Keratinocyte (primary cell): ENCODE measurements around the gene GPR39. TPM values are rescaled to one million over a fixed set of nuclear protein-coding genes. Genes with fewer than 3 reads are reported as not detected.
A peak's percentile ranks its signal among the peaks of the same experiment; 100 is the strongest.

ENCODE experiments used
- DNase-seq: peaks from one replicate; pipeline ENCODE4 v3.0.0-alpha.2; 2011; ENCODE audit warnings: low read depth, missing footprints, low spot score
- FAIRE-seq: peaks from 2 replicates; lab custom pipeline; 2011; peaks lifted over from hg19 to GRCh38; lab: Jason Lieb, UNC
- H2AFZ ChIP-seq: 2 replicates; pipeline ENCODE4 v1.6.0; 2012; ENCODE audit warnings: low read length, control low read depth, inconsistent platforms; ENCODE audit not compliant: control insufficient read depth
- H3K27ac ChIP-seq: 2 replicates; pipeline ENCODE4 v1.5.1; 2011; ENCODE audit warnings: low read length; ENCODE audit not compliant: control insufficient read depth, insufficient read depth
- H3K27me3 ChIP-seq: 3 replicates; pipeline ENCODE4 v1.6.0; 2011; ENCODE audit warnings: low read length; ENCODE audit not compliant: control insufficient read depth, insufficient read depth; ENCODE audit errors: extremely low read depth
- H3K36me3 ChIP-seq, 2 experiments: 2 replicates in 1 of 2; 3 replicates in 1 of 2; pipeline ENCODE4 v1.5.1; 2011; ENCODE audit warnings: low read length in 2 of 2, mild to moderate bottlenecking in 1 of 2; ENCODE audit not compliant: control insufficient read depth in 2 of 2, insufficient read depth in 2 of 2; ENCODE audit errors: extremely low read depth in 1 of 2
- H3K4me1 ChIP-seq: 3 replicates; pipeline ENCODE4 v1.5.1; 2011; ENCODE audit warnings: low read length; ENCODE audit not compliant: control insufficient read depth, insufficient read depth; ENCODE audit errors: extremely low read depth
- H3K4me2 ChIP-seq: 3 replicates; pipeline ENCODE4 v1.6.0; 2011; ENCODE audit warnings: low read depth, low read length; ENCODE audit not compliant: control insufficient read depth, insufficient read depth; ENCODE audit errors: extremely low read depth
- H3K4me3 ChIP-seq, 3 experiments: fragments of 200-600 bp in 1 of 3; sonication (generic) in 1 of 3; 2 replicates in 2 of 3; 3 replicates in 1 of 3; pipeline ENCODE4 v1.5.1; 2011 to 2016; ENCODE audit warnings: low read length in 3 of 3, mild to moderate bottlenecking in 3 of 3, control low read depth in 2 of 3, inconsistent platforms in 1 of 3, low read depth in 1 of 3, mixed read lengths in 1 of 3, mixed run types in 1 of 3, moderate library complexity in 1 of 3; ENCODE audit not compliant: control insufficient read depth in 2 of 3, insufficient read depth in 2 of 3; ENCODE audit errors: extremely low read depth in 1 of 3
- H3K79me2 ChIP-seq: 2 replicates; pipeline ENCODE4 v1.6.0; 2012; ENCODE audit warnings: low read length; ENCODE audit not compliant: control insufficient read depth, insufficient read depth
- H3K9ac ChIP-seq: 3 replicates; pipeline ENCODE4 v1.6.0; 2011; ENCODE audit warnings: low read length; ENCODE audit not compliant: control insufficient read depth, insufficient read depth; ENCODE audit errors: extremely low read depth
- H3K9me1 ChIP-seq: 3 replicates; pipeline ENCODE4 v1.6.0; 2011; ENCODE audit warnings: low read length; ENCODE audit not compliant: control insufficient read depth, insufficient read depth; ENCODE audit errors: extremely low read depth
- H3K9me3 ChIP-seq: 2 replicates; pipeline ENCODE4 v1.5.1; 2012; ENCODE audit warnings: low read depth, low read length; ENCODE audit not compliant: control insufficient read depth
- H4K20me1 ChIP-seq: 3 replicates; pipeline ENCODE4 v1.6.0; 2011; ENCODE audit warnings: low read length; ENCODE audit not compliant: control insufficient read depth, insufficient read depth; ENCODE audit errors: extremely low read depth
- EZH2 ChIP-seq: IDR thresholded peaks from one replicate; pipeline ENCODE4 v1.6.1; 2012; ENCODE audit warnings: inconsistent platforms, mild to moderate bottlenecking, low read length, moderate library complexity
- dilution Hi-C: fragments of 300-500 bp; cut with MboI; formaldehyde crosslinking; loops from one replicate; pipeline ENCODE4 v1.7.0; 2020; ENCODE audit warnings: low sequenced_read_pairs; ENCODE audit not compliant: extremely low pct_ligation_motif_present
- polyA minus RNA-seq, 3 experiments: library from RNA; depleted of rRNA, polyadenylated mRNA; stranded (reverse); fragments of >200 nt; gene quantifications; 1 replicate in 1 of 3; 2 replicates in 1 of 3; 3 replicates in 1 of 3; pipeline ENCODE4 v1.2.3, GENCODE V29; 2011
- polyA plus RNA-seq, 5 experiments: library from polyadenylated mRNA; depleted of rRNA in 3 of 5; stranded (reverse) in 3 of 5; stranded (forward) in 1 of 5; unstranded in 1 of 5; fragments of >200 nt; gene quantifications; 1 replicate in 1 of 5; 2 replicates in 3 of 5; 3 replicates in 1 of 5; pipeline versions ENCODE4 v1.2.1 to v1.2.3, GENCODE V29; 2011 to 2012; ENCODE audit warnings: missing spikeins in 2 of 5, low read depth in 1 of 5, low replicate concordance in 1 of 5
- TF ChIP-seq, protein P1 (sequence below), 3 experiments: IDR thresholded peaks in 1 of 3; conservative IDR thresholded peaks in 1 of 3; optimal IDR thresholded peaks in 1 of 3; 2 replicates in 2 of 3; 3 replicates in 1 of 3; pipeline versions ENCODE3 to v1.5.1; 2011; ENCODE audit warnings: low read length in 3 of 3, mild to moderate bottlenecking in 3 of 3, moderate library complexity in 2 of 3, control low read depth in 1 of 3, inconsistent platforms in 1 of 3; ENCODE audit not compliant: insufficient read depth in 2 of 3; ENCODE audit errors: extremely low read depth in 1 of 3

Gene GPR39
- polyA plus RNA-seq (4.7 to 9.1 TPM (median 4.9 TPM) in 3 replicates), polyA minus RNA-seq (13.6 to 22.9 TPM (median 19.5 TPM) in 3 replicates)
- 1.0 TPM for polyA plus RNA-seq (2011; ENCODE audit: low read depth)
- 2.0 and 2.2 TPM in 2 replicates for polyA plus RNA-seq (2011; cell fraction: cytosol; rRNA removed)
- 6.4 and 8.5 TPM in 2 replicates for polyA plus RNA-seq (2011; cell fraction: nucleus; rRNA removed)
- polyA plus RNA-seq (2012; ENCODE audit: low replicate concordance) = 1.6 and 5.6 TPM in 2 replicates
- polyA minus RNA-seq (2011; cell fraction: cytosol; rRNA and poly(A)+ RNA removed) = 3.6 TPM
- polyA minus RNA-seq (2011; cell fraction: nucleus; rRNA and poly(A)+ RNA removed) = 16.4 and 22.8 TPM in 2 replicates

DNA sequence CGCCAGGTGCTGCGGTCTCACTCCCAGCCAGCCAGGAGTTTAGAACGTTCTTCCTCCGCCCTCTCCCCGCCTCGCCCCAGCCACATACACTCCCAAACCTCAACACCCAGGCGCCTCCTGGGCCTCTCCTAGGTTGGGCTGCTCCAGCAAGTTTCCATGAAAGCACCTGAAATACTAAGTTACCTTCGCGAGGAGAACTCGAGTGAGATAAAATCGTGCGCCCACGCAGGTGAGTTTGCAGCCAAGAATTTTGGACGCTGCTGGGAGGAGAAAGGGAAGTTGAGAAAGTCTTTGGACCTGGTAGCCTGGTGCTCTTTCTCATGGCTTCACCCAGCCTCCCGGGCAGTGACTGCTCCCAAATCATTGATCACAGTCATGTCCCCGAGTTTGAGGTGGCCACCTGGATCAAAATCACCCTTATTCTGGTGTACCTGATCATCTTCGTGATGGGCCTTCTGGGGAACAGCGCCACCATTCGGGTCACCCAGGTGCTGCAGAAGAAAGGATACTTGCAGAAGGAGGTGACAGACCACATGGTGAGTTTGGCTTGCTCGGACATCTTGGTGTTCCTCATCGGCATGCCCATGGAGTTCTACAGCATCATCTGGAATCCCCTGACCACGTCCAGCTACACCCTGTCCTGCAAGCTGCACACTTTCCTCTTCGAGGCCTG lies at the start of gene GPR39:
Gene GPR39 (plus strand): TSS at position 83 of the 673 bp plus-strand sequence.
- Histone ChIP-seq H3K27me3 (no peaks in the 10 kb centered on the region), H3K4me3 (peak within 1 kb of the TSS; percentile 42 to 67 (median 61)), H3K9me1 (no peaks in the 10 kb centered on the region), H3K79me2 (peaks cover 10% of the 10 kb centered on the region), H3K4me2 (peak within 1 kb of the TSS; percentile 90), H4K20me1 (no peaks in the 10 kb centered on the region), H3K9ac (peak within 1 kb of the TSS; percentile 83), H2AFZ (peak within 1 kb of the TSS; percentile 81), H3K4me1 (peaks cover 52% of the 10 kb centered on the region), H3K9me3 (no peaks in the 10 kb centered on the region), H3K27ac (peak within 1 kb of the TSS; percentile 85), H3K36me3 (no peaks in the 10 kb centered on the region)
- TF ChIP-seq, protein P1, sequence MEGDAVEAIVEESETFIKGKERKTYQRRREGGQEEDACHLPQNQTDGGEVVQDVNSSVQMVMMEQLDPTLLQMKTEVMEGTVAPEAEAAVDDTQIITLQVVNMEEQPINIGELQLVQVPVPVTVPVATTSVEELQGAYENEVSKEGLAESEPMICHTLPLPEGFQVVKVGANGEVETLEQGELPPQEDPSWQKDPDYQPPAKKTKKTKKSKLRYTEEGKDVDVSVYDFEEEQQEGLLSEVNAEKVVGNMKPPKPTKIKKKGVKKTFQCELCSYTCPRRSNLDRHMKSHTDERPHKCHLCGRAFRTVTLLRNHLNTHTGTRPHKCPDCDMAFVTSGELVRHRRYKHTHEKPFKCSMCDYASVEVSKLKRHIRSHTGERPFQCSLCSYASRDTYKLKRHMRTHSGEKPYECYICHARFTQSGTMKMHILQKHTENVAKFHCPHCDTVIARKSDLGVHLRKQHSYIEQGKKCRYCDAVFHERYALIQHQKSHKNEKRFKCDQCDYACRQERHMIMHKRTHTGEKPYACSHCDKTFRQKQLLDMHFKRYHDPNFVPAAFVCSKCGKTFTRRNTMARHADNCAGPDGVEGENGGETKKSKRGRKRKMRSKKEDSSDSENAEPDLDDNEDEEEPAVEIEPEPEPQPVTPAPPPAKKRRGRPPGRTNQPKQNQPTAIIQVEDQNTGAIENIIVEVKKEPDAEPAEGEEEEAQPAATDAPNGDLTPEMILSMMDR (optimal IDR thresholded peaks at IDR 0.05 in 1 of 3, IDR thresholded peaks at IDR 0.05 in 1 of 3, conservative IDR thresholded peaks at IDR 0.05 in 1 of 3; ENCODE audit: extremely low read depth in 1 of 3, insufficient read depth in 2 of 3, low read length in 3 of 3) = peak in 1 of 3 experiments; percentile 52
- TF ChIP-seq EZH2 = no peak
- FAIRE-seq (peak; percentile 76), DNase-seq (no peak)
- dilution Hi-C loops = no loop called here

DNA sequence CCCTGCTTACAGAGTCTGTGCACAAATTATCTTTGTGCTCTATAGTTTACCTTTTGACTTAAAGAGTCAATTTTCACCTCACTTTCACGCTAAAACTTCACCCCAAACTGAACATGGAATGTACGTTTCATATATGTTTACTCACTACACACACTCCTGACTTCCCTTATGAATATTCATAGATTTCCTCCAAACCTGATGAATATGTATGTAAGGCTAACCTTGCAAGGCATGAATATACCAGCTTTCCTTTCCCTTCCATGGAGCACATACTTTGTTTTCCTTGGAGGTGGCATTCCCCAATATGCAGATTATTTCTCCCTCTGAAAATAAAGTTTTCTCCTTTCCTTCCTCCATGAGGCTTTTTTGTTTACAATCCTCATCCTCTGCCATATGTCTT lies 48.4 kb upstream of the GPR39 start:
- Histone ChIP-seq H4K20me1 (no peaks in the 10 kb centered on the region), H3K27ac (no peak overlapping the region), H3K9ac (no peak overlapping the region), H3K9me3 (no peaks in the 10 kb centered on the region), H3K36me3 (no peaks in the 10 kb centered on the region), H3K4me3 (no peak overlapping the region), H2AFZ (no peak overlapping the region), H3K9me1 (no peaks in the 10 kb centered on the region), H3K27me3 (no peaks in the 10 kb centered on the region), H3K4me1 (no peaks in the 10 kb centered on the region), H3K79me2 (no peaks in the 10 kb centered on the region), H3K4me2 (no peak overlapping the region)
- TF ChIP-seq, protein P1 (optimal IDR thresholded peaks at IDR 0.05 in 1 of 3, IDR thresholded peaks at IDR 0.05 in 1 of 3, conservative IDR thresholded peaks at IDR 0.05 in 1 of 3; ENCODE audit: extremely low read depth in 1 of 3, insufficient read depth in 2 of 3, low read length in 3 of 3) = no peak
- no peak for TF ChIP-seq EZH2
- dilution Hi-C loops = no loop called here
- no peak for DNase-seq
- no peak for FAIRE-seq
